ENCODE data around the gene LPAR3.

GRCh38 chr1:84892705-84893618 lies at the start of gene LPAR3:
- TF ChIP-seq CTCF (IDR thresholded peaks at IDR 0.05) (no peak), EZH2 (IDR thresholded peaks at IDR 0.05; ENCODE audit: borderline replicate concordance, insufficient read depth, low read depth, low read length, poor library complexity, severe bottlenecking) (no peak)

Measured in B cell (primary cell).